Neuronal stem cell (in vitro differentiated cells): Measurements from ENCODE around the gene TMEM38B.
"Not testable (repeated sequence)": the region's sequence is repeated elsewhere in the genome, so short reads cannot be mapped to it uniquely, and the experiment has no call there.

Experiments used
- DNase-seq: peaks from one replicate; pipeline ENCODE4 v3.0.0-alpha.2; 2013; ENCODE audit warnings: low spot score
- H2AFZ ChIP-seq: one replicate; pipeline ENCODE4 v1.6.1; 2013; ENCODE audit warnings: mild to moderate bottlenecking, low read length, inconsistent platforms
- H2AK5ac ChIP-seq: 2 replicates; pipeline ENCODE4 v1.6.1; 2013; ENCODE audit warnings: low read depth, mild to moderate bottlenecking, inconsistent platforms, low read length, moderate library complexity, mixed read lengths
- H2BK120ac ChIP-seq: 2 replicates; pipeline ENCODE4 v1.6.1; 2013; ENCODE audit warnings: low read depth, mild to moderate bottlenecking, inconsistent platforms, low read length, moderate library complexity, mixed read lengths
- H2BK12ac ChIP-seq: one replicate; pipeline ENCODE4 v1.6.1; 2013; ENCODE audit warnings: low read length, inconsistent platforms
- H2BK15ac ChIP-seq: 2 replicates; pipeline ENCODE4 v1.6.1; 2013; ENCODE audit warnings: mild to moderate bottlenecking, low read length, inconsistent platforms, mixed read lengths
- H2BK5ac ChIP-seq: one replicate; pipeline ENCODE4 v1.6.1; 2013; ENCODE audit warnings: inconsistent platforms, mild to moderate bottlenecking, low read length, moderate library complexity
- H3K14ac ChIP-seq: one replicate; pipeline ENCODE4 v1.6.1; 2013; ENCODE audit warnings: low read length, inconsistent platforms
- H3K18ac ChIP-seq: 2 replicates; pipeline ENCODE4 v1.6.1; 2013; ENCODE audit warnings: low read length, inconsistent platforms
- H3K23ac ChIP-seq: 2 replicates; pipeline ENCODE4 v1.6.1; 2013; ENCODE audit warnings: low read depth, mild to moderate bottlenecking, mixed read lengths, low read length, inconsistent platforms; ENCODE audit not compliant: poor library complexity
- H3K27ac ChIP-seq: replicated peaks from 3 replicates; pipeline ENCODE4 v1.5.1; 2013; ENCODE audit warnings: low read length, inconsistent platforms
- H3K27me3 ChIP-seq, 3 experiments: 2 replicates each; pipeline ENCODE4 v1.6.1; 2013; ENCODE audit warnings: low read length in 3 of 3, mild to moderate bottlenecking in 2 of 3, inconsistent platforms in 1 of 3, low read depth in 1 of 3, mixed read lengths in 1 of 3, moderate library complexity in 1 of 3; ENCODE audit not compliant: control insufficient read depth in 3 of 3, insufficient read depth in 3 of 3
- H3K36me3 ChIP-seq, 2 donors: replicated peaks in 1 of 2; 2 replicates each; pipeline ENCODE4 v1.6.1; 2013; ENCODE audit warnings: low read length in 2 of 2; ENCODE audit not compliant: control insufficient read depth in 2 of 2, insufficient read depth in 2 of 2
- H3K4ac ChIP-seq: 2 replicates; pipeline ENCODE4 v1.6.1; 2013; ENCODE audit warnings: inconsistent platforms, mild to moderate bottlenecking, low read length, moderate library complexity
- H3K4me1 ChIP-seq, 2 donors: 1 replicate in 1 of 2; 2 replicates in 1 of 2; pipeline ENCODE4 v1.6.1; 2013; ENCODE audit warnings: low read length in 2 of 2, low read depth in 1 of 2; ENCODE audit not compliant: control insufficient read depth in 2 of 2, insufficient read depth in 1 of 2
- H3K4me2 ChIP-seq: one replicate; pipeline ENCODE4 v1.6.1; 2013; ENCODE audit warnings: mild to moderate bottlenecking, low read length, inconsistent platforms; ENCODE audit not compliant: insufficient read depth, poor library complexity, severe bottlenecking
- H3K4me3 ChIP-seq, 2 donors: 2 replicates each; pipeline ENCODE4 v1.5.1; 2013; ENCODE audit warnings: low read length in 2 of 2, mild to moderate bottlenecking in 2 of 2, inconsistent platforms in 1 of 2, moderate library complexity in 1 of 2
- H3K79me1 ChIP-seq: one replicate; pipeline ENCODE4 v1.6.1; 2013; ENCODE audit warnings: low read depth, mild to moderate bottlenecking, inconsistent platforms, low read length, moderate library complexity
- H3K9ac ChIP-seq: one replicate; pipeline ENCODE4 v1.6.1; 2013; ENCODE audit warnings: mild to moderate bottlenecking, low read depth, low read length, inconsistent platforms; ENCODE audit not compliant: poor library complexity
- H3K9me3 ChIP-seq, 2 donors: replicated peaks in 1 of 2; 2 replicates each; pipeline versions ENCODE3 to v1.6.1; 2013; ENCODE audit warnings: low read length in 2 of 2, mild to moderate bottlenecking in 2 of 2, inconsistent platforms in 1 of 2, low read depth in 1 of 2, mixed read lengths in 1 of 2, moderate library complexity in 1 of 2; ENCODE audit not compliant: control insufficient read depth in 2 of 2, insufficient read depth in 1 of 2
- H4K8ac ChIP-seq: one replicate; pipeline ENCODE4 v1.6.1; 2013; ENCODE audit warnings: low read depth, mild to moderate bottlenecking, inconsistent platforms, low read length, moderate library complexity
- H4K91ac ChIP-seq: one replicate; pipeline ENCODE4 v1.6.1; 2013; ENCODE audit warnings: low read length, low read depth, mild to moderate bottlenecking, inconsistent platforms; ENCODE audit not compliant: poor library complexity
- WGBS, 2 donors: extraction: QIAGEN DNeasy Blood & Tissue Kit; methylation state at CpG; one replicate each; pipeline ENCODE4 v1.1.7; 2013; ENCODE audit warnings: missing lambda C conversion rate in 2 of 2, mixed read lengths in 1 of 2; ENCODE audit not compliant: insufficient read length in 2 of 2, insufficient replicate concordance in 1 of 2; ENCODE audit errors: extremely low coverage in 2 of 2; 5-methylcytosine and 5-hydroxymethylcytosine counted together

TMEM38B gene

GRCh38 chr9:105742088-105742487, 47.7 kb downstream of the TMEM38B start:
- no peak overlapping the region for H3K18ac ChIP-seq
- H3K36me3 ChIP-seq = peaks cover 5 to 42% of the 10 kb centered on the region in 2 donors
- no peak overlapping the region for H3K27ac ChIP-seq
- H2BK120ac ChIP-seq = no peak overlapping the region
- peaks cover under 1 to 6% of the 10 kb centered on the region in 2 donors for H3K9me3 ChIP-seq
- no peak overlapping the region for H4K8ac ChIP-seq
- H3K4ac ChIP-seq = no peak overlapping the region
- H3K4me1 ChIP-seq = no peaks in the 10 kb centered on the region
- no peak for DNase-seq
- no peak overlapping the region for H3K14ac ChIP-seq
- H3K4me2 ChIP-seq = no peak overlapping the region
- no peak overlapping the region for H2BK12ac ChIP-seq
- H3K27me3 ChIP-seq = no peaks in the 10 kb centered on the region
- no peak overlapping the region for H2AK5ac ChIP-seq
- H2BK15ac ChIP-seq = no peak overlapping the region
- no peak overlapping the region for H2BK5ac ChIP-seq
- H4K91ac ChIP-seq = no peak overlapping the region
- no peak overlapping the region for H2AFZ ChIP-seq
- H3K79me1 ChIP-seq = peaks cover 3% of the 10 kb centered on the region
- no peak overlapping the region for H3K9ac ChIP-seq
- no peak overlapping the region for H3K4me3 ChIP-seq
- H3K23ac ChIP-seq = no peak overlapping the region

GRCh38 chr9:105747325-105747724, 53.0 kb downstream of the TMEM38B start:
- not testable (repeated sequence) for H3K27me3 ChIP-seq, H3K27ac ChIP-seq, H2BK5ac ChIP-seq, H3K9ac ChIP-seq, H4K91ac ChIP-seq, H3K23ac ChIP-seq, H2BK120ac ChIP-seq, H2AFZ ChIP-seq, H3K18ac ChIP-seq, H2AK5ac ChIP-seq, H2BK12ac ChIP-seq, H3K4ac ChIP-seq, H4K8ac ChIP-seq, DNase-seq, H3K4me3 ChIP-seq, H3K79me1 ChIP-seq, H3K4me2 ChIP-seq, H2BK15ac ChIP-seq, H3K14ac ChIP-seq, H3K4me1 ChIP-seq
- H3K9me3 ChIP-seq = peaks cover 10 to 35% of the 10 kb centered on the region in 2 donors
- H3K36me3 ChIP-seq = peaks cover 12 to 51% of the 10 kb centered on the region in 2 donors
- WGBS, 2 donors = no CpG with 5 or more reads among the region's 3 CpGs

GRCh38 chr9:105751761-105752160, 57.4 kb downstream of the TMEM38B start:
- Histone ChIP-seq H3K4me3 (no peak overlapping the region), H2BK5ac (no peak overlapping the region), H2AFZ (no peak overlapping the region), H3K23ac (no peak overlapping the region), H3K4me1 (no peaks in the 10 kb centered on the region), H3K27ac (no peak overlapping the region), H3K14ac (peak overlapping the region; percentile 2), H2BK15ac (no peak overlapping the region), H4K8ac (no peak overlapping the region), H2AK5ac (no peak overlapping the region), H3K18ac (no peak overlapping the region), H2BK12ac (no peak overlapping the region), H3K79me1 (peaks cover 2% of the 10 kb centered on the region), H3K9ac (no peak overlapping the region), H3K9me3 (peaks cover 12 to 56% of the 10 kb centered on the region in 2 donors), H3K36me3 (peaks cover 16 to 55% of the 10 kb centered on the region in 2 donors), H4K91ac (no peak overlapping the region), H3K4me2 (no peak overlapping the region), H3K27me3 (no peaks in the 10 kb centered on the region), H2BK120ac (no peak overlapping the region), H3K4ac (peak overlapping the region; percentile 78)
- no CpG with 5 or more reads among the region's 4 CpGs for WGBS, 2 donors
- DNase-seq = no peak

DNA sequence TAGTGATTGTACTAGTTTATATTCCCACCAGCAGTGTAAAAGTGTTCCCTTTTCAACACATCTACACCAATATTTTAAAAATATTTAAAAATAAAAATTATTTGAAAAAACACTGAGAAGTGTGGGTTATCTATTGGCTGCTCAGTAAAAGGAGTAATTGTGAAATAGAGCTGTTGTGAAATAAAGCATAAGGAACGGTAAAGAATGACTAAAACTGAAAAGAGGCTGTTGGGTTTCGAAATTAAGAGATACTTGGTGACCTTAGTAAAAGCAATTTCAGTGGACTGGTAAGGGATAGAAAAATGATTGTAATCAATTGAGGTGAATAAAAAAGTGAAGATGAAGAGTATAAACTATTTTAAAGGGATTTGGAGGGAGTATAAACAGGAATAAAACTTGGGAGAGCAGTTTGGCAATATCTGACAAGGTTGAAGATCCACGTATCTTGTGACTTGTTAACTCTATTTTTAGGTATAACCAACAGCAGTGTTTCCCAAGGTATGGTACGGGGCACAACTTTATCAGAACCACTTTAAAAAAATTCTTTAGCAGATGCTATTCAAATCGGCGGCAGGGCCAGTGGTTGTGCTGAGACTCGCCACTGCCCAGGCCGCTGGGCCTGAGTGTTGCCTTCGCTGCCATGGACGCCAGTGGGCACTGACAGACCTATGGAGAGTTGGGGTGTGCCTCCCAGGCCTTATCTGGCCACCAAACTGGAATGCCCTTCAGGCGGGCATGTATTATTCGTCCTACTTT, 63.3 kb downstream of the TMEM38B start:
- no peak overlapping the region for H2BK15ac ChIP-seq
- H2BK5ac ChIP-seq = no peak overlapping the region
- H2BK120ac ChIP-seq = no peak overlapping the region
- no peak overlapping the region for H3K4me3 ChIP-seq
- no peak overlapping the region for H3K18ac ChIP-seq
- no peak overlapping the region for H4K8ac ChIP-seq
- H3K4ac ChIP-seq = no peak overlapping the region
- H3K27ac ChIP-seq = no peak overlapping the region
- no peak overlapping the region for H3K4me2 ChIP-seq
- H2AFZ ChIP-seq = no peak overlapping the region
- H3K9me3 ChIP-seq = peaks cover 4 to 18% of the 10 kb centered on the region in 2 donors
- H2AK5ac ChIP-seq = no peak overlapping the region
- H3K27me3 ChIP-seq = no peaks in the 10 kb centered on the region
- H3K9ac ChIP-seq = no peak overlapping the region
- H3K79me1 ChIP-seq = no peaks in the 10 kb centered on the region
- H4K91ac ChIP-seq = no peak overlapping the region
- H3K14ac ChIP-seq = no peak overlapping the region
- no CpG with 5 or more reads among the region's 12 CpGs for WGBS, 2 donors
- H3K4me1 ChIP-seq = no peaks in the 10 kb centered on the region
- no peak overlapping the region for H3K23ac ChIP-seq
- DNase-seq = no peak
- no peak overlapping the region for H2BK12ac ChIP-seq
- H3K36me3 ChIP-seq = peaks cover 5 to 20% of the 10 kb centered on the region in 2 donors
